Brain microvascular endothelial cell (primary cell): ENCODE measurements around the gene DNAJB8.

ENCODE experiments used
- DNase-seq: peaks from one replicate; pipeline ENCODE4 v3.0.0-alpha.2; 2020
- H3K27ac ChIP-seq: fragments of 250-450 bp; sonication (Bioruptor Pico); 2 replicates; pipeline ENCODE4 v1.5.1; 2020; ENCODE audit warnings: mild to moderate bottlenecking, moderate library complexity
- H3K27me3 ChIP-seq: fragments of 250-450 bp; sonication (Bioruptor Pico); replicated peaks from 2 replicates; pipeline ENCODE4 v1.5.1; 2020; ENCODE audit warnings: mild to moderate bottlenecking
- H3K36me3 ChIP-seq: fragments of 250-450 bp; sonication (Bioruptor Pico); replicated peaks from 2 replicates; pipeline ENCODE4 v1.5.1; 2020; ENCODE audit warnings: mild to moderate bottlenecking
- H3K4me3 ChIP-seq: 2 replicates; pipeline ENCODE4 v1.5.1; 2011; ENCODE audit warnings: low read depth, mild to moderate bottlenecking, control low read depth, low read length, moderate library complexity
- CTCF ChIP-seq: IDR thresholded peaks from 2 replicates; pipeline ENCODE4 v1.5.1; 2011; ENCODE audit warnings: low read depth, mild to moderate bottlenecking, moderate library complexity, low read length, control low read depth, inconsistent platforms; ENCODE audit errors: missing control alignments
- in situ Hi-C: cut with HindIII; loops from 2 replicates; pipeline ENCODE4 v1.10.0; 2017; ENCODE audit warnings: low sequenced_read_pairs, low pct_ligation_motif_present

DNAJB8 gene

GRCh38 chr3:128466840-128467541 is at the start of gene DNAJB8:
TSS of gene DNAJB8 (minus strand) at chr3:128466890. CDS start at chr3:128463245, 3,645 bp downstream.
- in situ Hi-C loops = no loop called here
- DNase-seq = no peak
- Histone ChIP-seq H3K27ac (no peak within 1 kb of the TSS), H3K4me3 (no peak within 1 kb of the TSS), H3K27me3 (peaks cover 28% of the 10 kb centered on the region), H3K36me3 (no peaks in the 10 kb centered on the region)
- TF ChIP-seq CTCF = no peak

- TF ChIP-seq CTCF = no peak
- H3K36me3 ChIP-seq = no peaks in the 10 kb centered on the region
- in situ Hi-C loops = no loop called here
- no peak for DNase-seq
- peaks cover 11% of the 10 kb centered on the region for H3K27me3 ChIP-seq
- H3K27ac ChIP-seq = no peak overlapping the region
- no peak overlapping the region for H3K4me3 ChIP-seq
Observed at GRCh38 chr3:128515967-128516366, 49.3 kb upstream of the DNAJB8 start.

- DNase-seq = no peak
- no peaks in the 10 kb centered on the region for H3K36me3 ChIP-seq
- TF ChIP-seq CTCF = no peak
- no peaks in the 10 kb centered on the region for H3K27me3 ChIP-seq
- in situ Hi-C loops = no loop called here
- H3K27ac ChIP-seq = no peak overlapping the region
- no peak overlapping the region for H3K4me3 ChIP-seq
Observed at GRCh38 chr3:128508852-128509251, 42.2 kb upstream of the DNAJB8 start.

GRCh38 chr3:128506754-128507153 is 40.1 kb upstream of the DNAJB8 start:
- in situ Hi-C loops = no loop called here
- Histone ChIP-seq H3K36me3 (no peaks in the 10 kb centered on the region), H3K4me3 (no peak overlapping the region), H3K27ac (no peak overlapping the region), H3K27me3 (no peaks in the 10 kb centered on the region)
- TF ChIP-seq CTCF = no peak
- no peak for DNase-seq

GRCh38 chr3:128505771-128506170 is 39.1 kb upstream of the DNAJB8 start:
- TF ChIP-seq CTCF = no peak
- Histone ChIP-seq H3K36me3 (no peaks in the 10 kb centered on the region), H3K27ac (no peak overlapping the region), H3K27me3 (no peaks in the 10 kb centered on the region), H3K4me3 (no peak overlapping the region)
- in situ Hi-C loops = no loop called here
- DNase-seq = no peak
